Renal cortical epithelial cell (primary cell): ENCODE measurements around the gene KCNK6. TPM values are rescaled to one million over a fixed set of nuclear protein-coding genes. Genes with fewer than 3 reads are reported as not detected.

Experiments used
- DNase-seq: peaks from one replicate; pipeline ENCODE4 v3.0.0-alpha.2; 2011; ENCODE audit warnings: low read depth
- total RNA-seq: library from RNA; depleted of rRNA; stranded (reverse); fragments of >200 nt; gene quantifications from 2 replicates; pipeline ENCODE4 v1.2.3, GENCODE V29; 2014

Gene KCNK6
- total RNA-seq, 1 donor from 2014 or later = 8.4 TPM

GRCh38 chr19:38298821-38299680, 20.6 kb upstream of the KCNK6 start:
- peak; percentile 95 for DNase-seq

GRCh38 chr19:38303517-38304351, 15.9 kb upstream of the KCNK6 start, which contains the start of gene C19orf33:
C19orf33 (plus strand) TSS chr19:38304251; CDS start chr19:38304262, 11 bp downstream.
- peak; percentile 72 for DNase-seq

- DNase-seq = no peak
These were observed 15.2 kb upstream of the KCNK6 start for GRCh38 chr19:38304352-38304865.

DNA sequence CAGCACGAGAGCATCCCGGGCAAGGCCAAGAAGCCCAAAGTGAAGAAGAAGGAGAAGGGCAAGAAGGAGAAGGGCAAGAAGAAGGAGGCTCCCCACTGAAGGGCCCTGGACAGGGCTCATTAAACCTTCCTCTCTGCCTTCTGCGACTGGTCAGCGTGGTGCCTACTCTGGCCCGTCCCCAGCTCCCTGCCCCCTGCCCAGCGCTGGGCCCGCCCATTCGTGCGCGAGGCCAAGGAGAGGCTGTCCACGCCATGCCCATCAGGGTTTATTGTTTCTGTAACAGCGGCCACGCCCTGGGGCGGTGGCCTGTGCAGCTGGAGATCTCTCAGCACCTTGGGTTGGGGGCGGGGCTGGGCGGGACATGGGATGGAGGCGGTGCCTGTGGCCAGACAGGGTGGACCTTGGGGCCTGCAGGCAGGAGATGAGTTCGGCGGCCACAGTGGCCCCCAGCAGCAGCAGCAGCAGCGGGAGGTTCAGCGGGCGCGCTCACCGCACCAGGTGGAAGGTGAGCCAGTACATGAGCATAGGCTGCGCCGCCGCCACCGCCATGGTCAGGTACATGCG, 14.7 kb upstream of the KCNK6 start:
- DNase-seq = peak; percentile 86

DNA sequence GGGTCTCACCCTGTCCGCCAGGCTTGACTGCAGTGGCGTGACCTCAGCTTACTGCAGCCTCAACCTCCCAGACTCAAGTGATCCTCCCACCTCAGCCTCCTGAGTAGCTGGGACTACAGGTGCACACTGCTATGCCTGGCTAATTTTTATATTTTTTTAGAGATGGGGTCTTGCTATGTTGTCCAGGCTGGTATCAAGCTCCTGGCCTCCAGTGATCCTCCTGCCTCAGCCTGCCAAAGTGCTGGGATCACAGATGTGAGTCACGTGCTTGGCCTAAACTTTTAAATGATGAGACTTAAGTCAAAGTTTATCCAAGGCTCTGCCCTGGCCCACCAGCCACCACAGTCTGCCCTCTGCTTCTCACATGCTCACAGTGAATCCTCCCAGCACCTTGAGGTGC, 13.4 kb upstream of the KCNK6 start:
- DNase-seq = no peak

- no peak for DNase-seq
These were observed 12.6 kb upstream of the KCNK6 start for GRCh38 chr19:38307076-38307475.

GRCh38 chr19:38307597-38307996, 12.0 kb upstream of the KCNK6 start:
- no peak for DNase-seq

DNA sequence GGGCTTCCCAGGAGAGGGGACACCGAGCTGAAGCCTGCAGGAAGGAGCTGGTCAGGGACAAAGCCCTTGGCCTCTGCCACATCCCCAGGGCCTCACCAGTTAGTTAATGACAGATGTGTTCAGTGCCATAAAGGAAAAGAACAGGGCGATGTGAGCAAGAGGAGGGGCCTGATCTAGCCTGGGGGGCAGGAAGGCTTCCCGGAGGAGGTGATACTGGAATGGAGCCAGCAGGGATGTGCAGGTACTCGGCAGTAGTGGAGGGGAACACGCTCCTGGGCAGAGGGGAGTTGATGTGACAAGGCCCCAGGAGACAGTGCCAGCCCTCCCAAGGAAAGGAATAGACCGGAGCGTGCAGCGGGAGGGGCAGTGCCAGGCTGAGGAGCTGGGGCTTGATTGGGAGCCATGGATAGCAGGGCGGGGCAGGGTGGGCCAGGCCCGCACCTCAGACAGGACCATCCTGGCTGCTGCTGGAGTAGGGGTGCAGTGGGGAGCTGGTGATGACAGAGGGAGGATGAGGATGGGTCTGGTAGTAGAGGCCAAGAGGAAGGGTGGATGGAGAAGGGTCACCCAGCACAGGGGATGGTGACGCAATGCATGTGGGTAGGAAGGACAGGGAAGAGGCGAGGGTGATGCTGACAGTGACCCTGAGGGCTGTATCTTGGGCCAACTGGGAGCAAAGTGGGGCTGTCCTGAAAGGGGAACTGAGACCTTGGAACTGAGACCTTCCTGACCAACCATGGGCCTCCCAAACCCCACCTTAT, 11.5 kb upstream of the KCNK6 start:
- no peak for DNase-seq

DNA sequence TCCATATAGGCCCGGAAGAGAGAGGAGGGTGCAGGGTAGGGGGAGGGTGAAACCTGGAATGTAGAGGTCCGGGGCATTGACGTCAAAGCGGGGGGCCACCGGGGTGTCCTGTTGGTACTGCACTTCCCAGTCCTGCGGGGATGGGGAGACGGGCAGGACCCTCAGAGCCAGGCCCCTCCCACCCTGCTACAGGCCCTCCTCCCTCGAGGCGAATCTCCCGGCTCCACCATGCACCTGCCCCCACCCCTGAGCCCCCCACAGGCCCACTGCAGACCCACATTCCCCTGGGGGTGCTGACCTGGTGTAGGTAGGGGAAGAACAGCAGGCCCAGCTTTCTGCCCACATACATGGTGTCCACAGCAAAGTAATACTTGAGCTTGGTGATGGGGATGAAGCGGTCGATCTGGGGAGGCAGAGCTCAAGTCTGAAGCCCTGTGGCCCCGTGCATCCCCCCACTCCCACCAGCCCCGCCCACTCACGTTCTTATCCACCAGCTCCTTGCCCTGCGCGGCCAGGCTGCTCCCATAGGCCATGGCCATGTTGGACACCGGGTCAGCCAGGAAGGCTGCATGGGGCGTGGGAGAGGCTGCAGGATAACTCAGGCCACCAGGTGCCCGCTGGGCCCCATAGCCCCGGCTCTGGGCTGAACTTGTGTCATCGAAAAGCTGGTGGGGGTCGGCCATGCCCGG, 10.6 kb upstream of the KCNK6 start:
- no peak for DNase-seq

DNA sequence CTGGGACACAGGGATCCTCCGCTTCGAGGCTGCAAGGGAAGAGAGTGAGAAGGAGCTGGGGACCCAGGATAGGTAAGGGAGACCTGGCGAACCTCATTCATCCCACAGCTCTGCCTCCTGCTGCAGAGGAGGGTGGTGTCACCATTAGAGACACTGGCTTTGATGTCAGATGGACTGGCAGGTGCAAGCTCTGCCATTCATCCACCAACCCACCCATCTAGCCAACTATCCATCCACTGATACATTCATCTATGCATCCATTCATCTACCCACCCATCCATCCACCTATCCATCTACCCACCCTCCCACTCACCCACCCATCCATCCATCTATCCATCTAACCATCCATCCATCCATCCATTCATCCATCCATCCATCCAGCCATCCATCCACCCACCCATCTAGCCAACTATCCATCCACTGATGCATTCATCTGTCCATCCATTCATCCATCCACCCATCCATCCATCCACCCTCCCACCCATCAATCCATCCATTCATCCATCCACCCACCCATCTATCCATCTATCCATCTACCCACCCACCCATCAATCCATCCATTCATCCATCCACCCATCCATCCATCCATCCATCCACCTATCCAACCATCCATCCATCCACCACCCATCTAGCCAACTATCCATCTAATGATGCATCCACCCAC, 9.9 kb upstream of the KCNK6 start:
- DNase-seq = no peak

- no peak for DNase-seq
These were observed 9.4 kb upstream of the KCNK6 start for GRCh38 chr19:38310279-38310670.

DNA sequence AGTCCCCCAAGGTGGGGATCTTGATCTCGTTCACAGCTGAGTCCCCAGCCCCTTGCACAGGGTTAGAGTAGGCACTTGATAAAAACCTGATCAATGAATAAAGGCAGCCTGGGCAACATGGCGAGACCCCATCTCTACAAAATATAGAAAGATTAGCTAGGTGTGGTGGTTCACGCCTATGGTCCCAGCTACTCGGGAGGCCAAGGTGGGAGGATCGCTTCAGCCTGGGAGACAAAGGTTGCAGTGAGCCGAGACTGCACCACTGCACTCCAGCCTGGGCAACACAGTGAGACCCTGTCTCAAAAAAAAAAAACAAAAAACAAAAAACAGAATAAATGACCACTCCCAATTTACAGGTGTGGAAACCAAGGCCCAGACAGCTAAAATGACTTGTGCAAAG, 8.7 kb upstream of the KCNK6 start:
- DNase-seq = no peak

- peak; percentile 91 for DNase-seq
These were observed 3.8 kb upstream of the KCNK6 start, which contains the start of gene YIF1B for GRCh38 chr19:38315657-38316476. YIF1B (minus strand) TSS chr19:38315947; CDS start chr19:38315917, 30 bp downstream.

GRCh38 chr19:38316477-38317067, 3.1 kb upstream of the KCNK6 start:
- no peak for DNase-seq

GRCh38 chr19:38317104-38317612, 2.5 kb upstream of the KCNK6 start:
- DNase-seq = no peak

GRCh38 chr19:38318660-38319059, 985 bp upstream of the KCNK6 start:
- DNase-seq = no peak

DNA sequence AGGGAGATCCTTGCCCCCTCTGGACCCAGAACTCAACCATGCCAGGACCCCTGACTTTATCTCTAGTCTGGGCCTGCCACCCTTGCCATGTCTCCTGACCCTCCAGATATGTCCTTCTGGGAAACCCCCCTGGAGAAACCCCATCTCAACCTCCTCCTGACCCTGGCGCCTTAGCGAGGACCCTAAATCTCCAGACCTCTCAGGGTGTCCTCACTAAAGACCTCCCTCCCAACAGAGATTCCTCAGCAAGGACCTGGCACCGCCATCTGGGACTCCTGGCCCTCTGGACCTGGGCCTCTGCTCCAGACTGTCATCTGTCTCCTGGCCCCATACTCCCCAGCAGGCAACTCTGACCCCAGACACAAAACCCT, 1.3 kb downstream of the KCNK6 start:
- DNase-seq = no peak

GRCh38 chr19:38321646-38322196, 2.1 kb downstream of the KCNK6 start:
- DNase-seq = no peak
